Measurements from ENCODE around the gene VPS26A. TPM values are rescaled to one million over a fixed set of nuclear protein-coding genes. Genes with fewer than 3 reads are reported as not detected.

Gene VPS26A
- total and polyA plus RNA-seq, 2 experiments from 2014 or later = 29.0 to 41.6 TPM

DNA sequence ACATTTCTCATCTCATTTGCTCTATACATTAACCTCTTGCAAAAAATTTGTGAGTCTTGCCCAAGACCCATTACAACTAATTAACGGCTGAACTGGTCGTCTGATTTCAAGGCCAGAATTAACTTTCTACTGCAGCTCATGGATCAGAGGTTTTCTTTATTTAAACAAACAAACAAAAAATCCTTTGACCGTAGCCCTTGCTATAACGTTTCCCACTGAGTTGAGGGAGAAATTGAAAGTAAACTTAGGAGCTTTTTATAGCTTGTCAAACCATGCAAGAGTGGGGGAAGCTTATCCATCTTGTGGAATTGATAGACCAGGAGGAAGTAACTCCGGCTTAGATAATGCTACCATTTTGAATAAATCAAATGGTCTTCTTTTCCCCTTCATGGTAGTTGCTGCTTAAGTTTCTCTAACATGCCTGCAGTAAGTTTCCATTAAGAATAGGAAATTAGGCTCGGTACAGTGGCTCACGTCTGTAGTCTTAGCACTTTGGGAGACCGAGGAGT lies 32.8 kb upstream of the VPS26A start:
- Histone ChIP-seq H3K4me3 (no peak overlapping the region), H3K27ac (ENCODE audit: low read depth) (no peak overlapping the region), H3F3A (replicated peaks; ENCODE audit: low read depth) (no peaks in the 10 kb centered on the region), H2AFZ (no peak overlapping the region), H4K20me1 (replicated peaks; ENCODE audit: insufficient read depth) (no peaks in the 10 kb centered on the region), H3K9me2 (ENCODE audit: insufficient read depth) (no peaks in the 10 kb centered on the region), H3K4me1 (ENCODE audit: insufficient read depth) (peaks cover 1% of the 10 kb centered on the region; the same call in 1 of the 2 replicates), H3K27me3 (ENCODE audit: insufficient read depth) (no peaks in the 10 kb centered on the region), H3K79me2 (replicated peaks; ENCODE audit: insufficient read depth) (no peaks in the 10 kb centered on the region), H3K4me2 (no peak overlapping the region), H3K36me3 (ENCODE audit: insufficient read depth) (no peaks in the 10 kb centered on the region)
- Mint-ChIP-seq H3K4me3 (no peak overlapping the region), H3K4me1 (peaks cover 2% of the 10 kb centered on the region), H3K36me3 (ENCODE audit: low read depth) (no peaks in the 10 kb centered on the region), H3K27ac (no peak overlapping the region), H3K27me3 (ENCODE audit: insufficient read depth, low read depth, poor library complexity) (no peaks in the 10 kb centered on the region), H3K9me3 (no peaks in the 10 kb centered on the region)
- no peak for ATAC-seq
- TF ChIP-seq EZH2 (IDR thresholded peaks at IDR 0.05; ENCODE audit: low read depth, unreplicated experiment) (no peak), CREB1 (CRISPR knock-in tag; IDR thresholded peaks at IDR 0.05; ENCODE audit: low read depth) (no peak), JUNB (IDR thresholded peaks at IDR 0.05; ENCODE audit: unreplicated experiment) (no peak), STAT1 (IDR thresholded peaks at IDR 0.05; ENCODE audit: unreplicated experiment) (no peak), ZNF114 (CRISPR knock-in tag; IDR thresholded peaks at IDR 0.05) (no peak)
- TF ChIP-seq, protein P1, sequence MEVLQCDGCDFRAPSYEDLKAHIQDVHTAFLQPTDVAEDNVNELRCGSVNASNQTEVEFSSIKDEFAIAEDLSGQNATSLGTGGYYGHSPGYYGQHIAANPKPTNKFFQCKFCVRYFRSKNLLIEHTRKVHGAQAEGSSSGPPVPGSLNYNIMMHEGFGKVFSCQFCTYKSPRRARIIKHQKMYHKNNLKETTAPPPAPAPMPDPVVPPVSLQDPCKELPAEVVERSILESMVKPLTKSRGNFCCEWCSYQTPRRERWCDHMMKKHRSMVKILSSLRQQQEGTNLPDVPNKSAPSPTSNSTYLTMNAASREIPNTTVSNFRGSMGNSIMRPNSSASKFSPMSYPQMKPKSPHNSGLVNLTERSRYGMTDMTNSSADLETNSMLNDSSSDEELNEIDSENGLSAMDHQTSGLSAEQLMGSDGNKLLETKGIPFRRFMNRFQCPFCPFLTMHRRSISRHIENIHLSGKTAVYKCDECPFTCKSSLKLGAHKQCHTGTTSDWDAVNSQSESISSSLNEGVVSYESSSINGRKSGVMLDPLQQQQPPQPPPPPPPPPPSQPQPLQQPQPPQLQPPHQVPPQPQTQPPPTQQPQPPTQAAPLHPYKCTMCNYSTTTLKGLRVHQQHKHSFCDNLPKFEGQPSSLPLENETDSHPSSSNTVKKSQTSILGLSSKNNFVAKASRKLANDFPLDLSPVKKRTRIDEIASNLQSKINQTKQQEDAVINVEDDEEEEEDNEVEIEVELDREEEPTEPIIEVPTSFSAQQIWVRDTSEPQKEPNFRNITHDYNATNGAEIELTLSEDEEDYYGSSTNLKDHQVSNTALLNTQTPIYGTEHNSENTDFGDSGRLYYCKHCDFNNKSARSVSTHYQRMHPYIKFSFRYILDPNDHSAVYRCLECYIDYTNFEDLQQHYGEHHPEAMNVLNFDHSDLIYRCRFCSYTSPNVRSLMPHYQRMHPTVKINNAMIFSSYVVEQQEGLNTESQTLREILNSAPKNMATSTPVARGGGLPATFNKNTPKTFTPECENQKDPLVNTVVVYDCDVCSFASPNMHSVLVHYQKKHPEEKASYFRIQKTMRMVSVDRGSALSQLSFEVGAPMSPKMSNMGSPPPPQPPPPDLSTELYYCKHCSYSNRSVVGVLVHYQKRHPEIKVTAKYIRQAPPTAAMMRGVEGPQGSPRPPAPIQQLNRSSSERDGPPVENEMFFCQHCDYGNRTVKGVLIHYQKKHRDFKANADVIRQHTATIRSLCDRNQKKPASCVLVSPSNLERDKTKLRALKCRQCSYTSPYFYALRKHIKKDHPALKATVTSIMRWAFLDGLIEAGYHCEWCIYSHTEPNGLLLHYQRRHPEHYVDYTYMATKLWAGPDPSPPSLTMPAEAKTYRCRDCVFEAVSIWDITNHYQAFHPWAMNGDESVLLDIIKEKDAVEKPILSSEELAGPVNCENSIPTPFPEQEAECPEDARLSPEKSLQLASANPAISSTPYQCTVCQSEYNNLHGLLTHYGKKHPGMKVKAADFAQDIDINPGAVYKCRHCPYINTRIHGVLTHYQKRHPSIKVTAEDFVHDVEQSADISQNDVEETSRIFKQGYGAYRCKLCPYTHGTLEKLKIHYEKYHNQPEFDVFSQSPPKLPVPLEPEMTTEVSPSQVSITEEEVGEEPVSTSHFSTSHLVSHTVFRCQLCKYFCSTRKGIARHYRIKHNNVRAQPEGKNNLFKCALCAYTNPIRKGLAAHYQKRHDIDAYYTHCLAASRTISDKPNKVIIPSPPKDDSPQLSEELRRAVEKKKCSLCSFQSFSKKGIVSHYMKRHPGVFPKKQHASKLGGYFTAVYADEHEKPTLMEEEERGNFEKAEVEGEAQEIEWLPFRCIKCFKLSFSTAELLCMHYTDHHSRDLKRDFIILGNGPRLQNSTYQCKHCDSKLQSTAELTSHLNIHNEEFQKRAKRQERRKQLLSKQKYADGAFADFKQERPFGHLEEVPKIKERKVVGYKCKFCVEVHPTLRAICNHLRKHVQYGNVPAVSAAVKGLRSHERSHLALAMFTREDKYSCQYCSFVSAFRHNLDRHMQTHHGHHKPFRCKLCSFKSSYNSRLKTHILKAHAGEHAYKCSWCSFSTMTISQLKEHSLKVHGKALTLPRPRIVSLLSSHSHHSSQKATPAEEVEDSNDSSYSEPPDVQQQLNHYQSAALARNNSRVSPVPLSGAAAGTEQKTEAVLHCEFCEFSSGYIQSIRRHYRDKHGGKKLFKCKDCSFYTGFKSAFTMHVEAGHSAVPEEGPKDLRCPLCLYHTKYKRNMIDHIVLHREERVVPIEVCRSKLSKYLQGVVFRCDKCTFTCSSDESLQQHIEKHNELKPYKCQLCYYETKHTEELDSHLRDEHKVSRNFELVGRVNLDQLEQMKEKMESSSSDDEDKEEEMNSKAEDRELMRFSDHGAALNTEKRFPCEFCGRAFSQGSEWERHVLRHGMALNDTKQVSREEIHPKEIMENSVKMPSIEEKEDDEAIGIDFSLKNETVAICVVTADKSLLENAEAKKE (CRISPR knock-in tag; IDR thresholded peaks at IDR 0.05) = no peak
- TF ChIP-seq, protein P2, sequence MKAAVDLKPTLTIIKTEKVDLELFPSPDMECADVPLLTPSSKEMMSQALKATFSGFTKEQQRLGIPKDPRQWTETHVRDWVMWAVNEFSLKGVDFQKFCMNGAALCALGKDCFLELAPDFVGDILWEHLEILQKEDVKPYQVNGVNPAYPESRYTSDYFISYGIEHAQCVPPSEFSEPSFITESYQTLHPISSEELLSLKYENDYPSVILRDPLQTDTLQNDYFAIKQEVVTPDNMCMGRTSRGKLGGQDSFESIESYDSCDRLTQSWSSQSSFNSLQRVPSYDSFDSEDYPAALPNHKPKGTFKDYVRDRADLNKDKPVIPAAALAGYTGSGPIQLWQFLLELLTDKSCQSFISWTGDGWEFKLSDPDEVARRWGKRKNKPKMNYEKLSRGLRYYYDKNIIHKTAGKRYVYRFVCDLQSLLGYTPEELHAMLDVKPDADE (IDR thresholded peaks at IDR 0.05) = no peak
- TF ChIP-seq, protein P3, sequence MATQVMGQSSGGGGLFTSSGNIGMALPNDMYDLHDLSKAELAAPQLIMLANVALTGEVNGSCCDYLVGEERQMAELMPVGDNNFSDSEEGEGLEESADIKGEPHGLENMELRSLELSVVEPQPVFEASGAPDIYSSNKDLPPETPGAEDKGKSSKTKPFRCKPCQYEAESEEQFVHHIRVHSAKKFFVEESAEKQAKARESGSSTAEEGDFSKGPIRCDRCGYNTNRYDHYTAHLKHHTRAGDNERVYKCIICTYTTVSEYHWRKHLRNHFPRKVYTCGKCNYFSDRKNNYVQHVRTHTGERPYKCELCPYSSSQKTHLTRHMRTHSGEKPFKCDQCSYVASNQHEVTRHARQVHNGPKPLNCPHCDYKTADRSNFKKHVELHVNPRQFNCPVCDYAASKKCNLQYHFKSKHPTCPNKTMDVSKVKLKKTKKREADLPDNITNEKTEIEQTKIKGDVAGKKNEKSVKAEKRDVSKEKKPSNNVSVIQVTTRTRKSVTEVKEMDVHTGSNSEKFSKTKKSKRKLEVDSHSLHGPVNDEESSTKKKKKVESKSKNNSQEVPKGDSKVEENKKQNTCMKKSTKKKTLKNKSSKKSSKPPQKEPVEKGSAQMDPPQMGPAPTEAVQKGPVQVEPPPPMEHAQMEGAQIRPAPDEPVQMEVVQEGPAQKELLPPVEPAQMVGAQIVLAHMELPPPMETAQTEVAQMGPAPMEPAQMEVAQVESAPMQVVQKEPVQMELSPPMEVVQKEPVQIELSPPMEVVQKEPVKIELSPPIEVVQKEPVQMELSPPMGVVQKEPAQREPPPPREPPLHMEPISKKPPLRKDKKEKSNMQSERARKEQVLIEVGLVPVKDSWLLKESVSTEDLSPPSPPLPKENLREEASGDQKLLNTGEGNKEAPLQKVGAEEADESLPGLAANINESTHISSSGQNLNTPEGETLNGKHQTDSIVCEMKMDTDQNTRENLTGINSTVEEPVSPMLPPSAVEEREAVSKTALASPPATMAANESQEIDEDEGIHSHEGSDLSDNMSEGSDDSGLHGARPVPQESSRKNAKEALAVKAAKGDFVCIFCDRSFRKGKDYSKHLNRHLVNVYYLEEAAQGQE (IDR thresholded peaks at IDR 0.05; ENCODE audit: unreplicated experiment) = no peak
- TF ChIP-seq, protein P4, sequence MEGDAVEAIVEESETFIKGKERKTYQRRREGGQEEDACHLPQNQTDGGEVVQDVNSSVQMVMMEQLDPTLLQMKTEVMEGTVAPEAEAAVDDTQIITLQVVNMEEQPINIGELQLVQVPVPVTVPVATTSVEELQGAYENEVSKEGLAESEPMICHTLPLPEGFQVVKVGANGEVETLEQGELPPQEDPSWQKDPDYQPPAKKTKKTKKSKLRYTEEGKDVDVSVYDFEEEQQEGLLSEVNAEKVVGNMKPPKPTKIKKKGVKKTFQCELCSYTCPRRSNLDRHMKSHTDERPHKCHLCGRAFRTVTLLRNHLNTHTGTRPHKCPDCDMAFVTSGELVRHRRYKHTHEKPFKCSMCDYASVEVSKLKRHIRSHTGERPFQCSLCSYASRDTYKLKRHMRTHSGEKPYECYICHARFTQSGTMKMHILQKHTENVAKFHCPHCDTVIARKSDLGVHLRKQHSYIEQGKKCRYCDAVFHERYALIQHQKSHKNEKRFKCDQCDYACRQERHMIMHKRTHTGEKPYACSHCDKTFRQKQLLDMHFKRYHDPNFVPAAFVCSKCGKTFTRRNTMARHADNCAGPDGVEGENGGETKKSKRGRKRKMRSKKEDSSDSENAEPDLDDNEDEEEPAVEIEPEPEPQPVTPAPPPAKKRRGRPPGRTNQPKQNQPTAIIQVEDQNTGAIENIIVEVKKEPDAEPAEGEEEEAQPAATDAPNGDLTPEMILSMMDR (conservative IDR thresholded peaks at IDR 0.05; ENCODE audit: low read depth in 2 of 2) = no peak
- DNase-seq (ENCODE audit: low spot score) = no peak

Measured in GM23338 (cell line).